Upper lobe of left lung (tissue), 4 donors: ENCODE data around the gene TUBD1.

Experiments used
- EP300 ChIP-seq, 4 donors: sonication (generic); formaldehyde crosslinking; IDR thresholded peaks; one replicate each; pipeline ENCODE4 v1.5.1; 2017; ENCODE audit warnings: antibody characterized with exemption in 4 of 4, control low read depth in 2 of 4
- POLR2A ChIP-seq, 4 donors: fragments of 450-650 bp; IDR thresholded peaks; one replicate each; pipeline ENCODE4 v1.5.1; 2016 to 2017; ENCODE audit warnings: antibody characterized with exemption in 4 of 4, mild to moderate bottlenecking in 2 of 4
- POLR2AphosphoS5 ChIP-seq, 2 donors: sonication (generic); formaldehyde crosslinking; IDR thresholded peaks; one replicate each; pipeline ENCODE4 v1.5.1; 2017; ENCODE audit warnings: antibody characterized with exemption in 2 of 2
- TF ChIP-seq, protein P1 (sequence below), 6 experiments: fragments of 450-650 bp in 4 of 6; fragments of 200-600 bp in 2 of 6; sonication (generic) in 2 of 6; IDR thresholded peaks; one replicate each; pipeline ENCODE4 v1.5.1; 2016 to 2019; ENCODE audit warnings: antibody characterized with exemption in 6 of 6

DNA sequence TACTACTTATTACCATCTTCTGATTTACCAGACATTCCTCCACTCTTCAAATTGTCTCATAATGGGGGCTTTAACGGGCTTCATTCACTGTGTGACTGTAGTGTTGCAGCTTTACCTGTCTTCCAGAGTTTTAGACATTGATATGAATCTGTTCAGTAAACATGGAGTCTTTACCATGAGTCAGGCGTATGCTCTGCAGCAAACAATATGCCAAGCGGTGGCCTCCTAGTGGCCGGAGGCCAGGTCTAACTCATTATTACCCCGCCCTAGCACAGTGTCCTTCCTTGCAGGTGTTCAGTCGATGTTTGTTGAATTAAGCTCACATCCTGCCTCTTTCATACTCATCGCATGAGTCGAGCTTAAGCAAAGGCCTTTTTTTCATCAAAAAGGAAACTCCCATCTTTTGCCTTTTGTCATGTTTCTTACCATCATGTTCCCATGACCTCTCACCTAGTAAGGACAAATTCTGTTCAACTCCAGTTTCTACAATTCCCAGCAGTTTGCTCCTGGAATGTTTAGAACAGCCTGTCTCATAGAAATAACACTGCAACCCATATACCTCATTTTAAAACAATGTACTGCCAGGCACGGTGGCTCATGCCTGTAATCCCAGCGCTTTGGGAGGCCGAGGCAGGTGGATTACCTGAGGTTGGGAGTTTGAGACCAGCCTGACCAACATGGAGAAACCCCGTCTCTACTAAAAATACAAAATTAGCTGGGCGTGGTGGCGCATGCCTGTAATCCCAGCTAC is 39.4 kb downstream of the TUBD1 start:
- TF ChIP-seq, protein P1, sequence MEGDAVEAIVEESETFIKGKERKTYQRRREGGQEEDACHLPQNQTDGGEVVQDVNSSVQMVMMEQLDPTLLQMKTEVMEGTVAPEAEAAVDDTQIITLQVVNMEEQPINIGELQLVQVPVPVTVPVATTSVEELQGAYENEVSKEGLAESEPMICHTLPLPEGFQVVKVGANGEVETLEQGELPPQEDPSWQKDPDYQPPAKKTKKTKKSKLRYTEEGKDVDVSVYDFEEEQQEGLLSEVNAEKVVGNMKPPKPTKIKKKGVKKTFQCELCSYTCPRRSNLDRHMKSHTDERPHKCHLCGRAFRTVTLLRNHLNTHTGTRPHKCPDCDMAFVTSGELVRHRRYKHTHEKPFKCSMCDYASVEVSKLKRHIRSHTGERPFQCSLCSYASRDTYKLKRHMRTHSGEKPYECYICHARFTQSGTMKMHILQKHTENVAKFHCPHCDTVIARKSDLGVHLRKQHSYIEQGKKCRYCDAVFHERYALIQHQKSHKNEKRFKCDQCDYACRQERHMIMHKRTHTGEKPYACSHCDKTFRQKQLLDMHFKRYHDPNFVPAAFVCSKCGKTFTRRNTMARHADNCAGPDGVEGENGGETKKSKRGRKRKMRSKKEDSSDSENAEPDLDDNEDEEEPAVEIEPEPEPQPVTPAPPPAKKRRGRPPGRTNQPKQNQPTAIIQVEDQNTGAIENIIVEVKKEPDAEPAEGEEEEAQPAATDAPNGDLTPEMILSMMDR (IDR thresholded peaks at IDR 0.05): peak in 3 of 6 experiments; percentile 30 to 49 (median 32)
- TF ChIP-seq EP300 (IDR thresholded peaks at IDR 0.05) (peak in 2 of 4 donors; percentile 7 to 27), POLR2A (IDR thresholded peaks at IDR 0.05) (no peak), POLR2AphosphoS5 (IDR thresholded peaks at IDR 0.05) (peak in 1 of 2 donors; percentile 53)
